NCI-H187 treated with DMSO at 0.1 percent for 48 hours (cell line): Measurements from ENCODE around the gene GRN.
"Not testable (repeated sequence)": the region's sequence is repeated elsewhere in the genome, so short reads cannot be mapped to it uniquely, and the experiment has no call there.

Experiments used
- DNase-seq: peaks from one replicate; lab custom pipeline; 2025; lab: John Stamatoyannopoulos, UW

The GRN gene

GRCh38 chr17:44321246-44322120 lies 23.6 kb upstream of the GRN start:
- no peak for DNase-seq

GRCh38 chr17:44322236-44322895 lies 22.7 kb upstream of the GRN start:
- DNase-seq = no peak

GRCh38 chr17:44323359-44324091 lies 21.6 kb upstream of the GRN start:
- DNase-seq = no peak

- no peak for DNase-seq
These were observed 21.0 kb upstream of the GRN start for GRCh38 chr17:44324092-44324570.

GRCh38 chr17:44324571-44325275 lies 20.4 kb upstream of the GRN start, which contains the start of gene SLC25A39:
Gene SLC25A39 (minus strand): TSS chr17:44324823. CDS start chr17:44323562, 1,261 bp downstream.
- DNase-seq = peak; percentile 31

GRCh38 chr17:44326861-44327444 lies 18.1 kb upstream of the GRN start:
- DNase-seq = peak; percentile 84

- DNase-seq = no peak
These were observed 17.2 kb upstream of the GRN start for GRCh38 chr17:44327715-44328449.

- DNase-seq = not testable (repeated sequence)
These were observed 15.6 kb upstream of the GRN start for GRCh38 chr17:44329516-44329915.

- DNase-seq = not testable (repeated sequence)
These were observed 14.8 kb upstream of the GRN start for GRCh38 chr17:44330263-44330662.

GRCh38 chr17:44331249-44331760 lies 13.8 kb upstream of the GRN start:
- DNase-seq = peak; percentile 65

- no peak for DNase-seq
These were observed 11.7 kb upstream of the GRN start for GRCh38 chr17:44333371-44333770.

GRCh38 chr17:44334315-44334714 lies 10.8 kb upstream of the GRN start:
- DNase-seq = no peak

- no peak for DNase-seq
These were observed 10.4 kb upstream of the GRN start for GRCh38 chr17:44334727-44335126.

- no peak for DNase-seq
These were observed 9.5 kb upstream of the GRN start for GRCh38 chr17:44335564-44335963.

- no peak for DNase-seq
These were observed 9.1 kb upstream of the GRN start for GRCh38 chr17:44335968-44336367.

- DNase-seq = no peak
These were observed 6.4 kb upstream of the GRN start for GRCh38 chr17:44338702-44339101.

GRCh38 chr17:44340553-44340952 lies 4.5 kb upstream of the GRN start:
- DNase-seq = not testable (repeated sequence)

GRCh38 chr17:44343510-44344209 lies 1.4 kb upstream of the GRN start:
- no peak for DNase-seq

- no peak for DNase-seq
These were observed 438 bp downstream of the GRN start for GRCh38 chr17:44345454-44346026.
